GM12865 (cell line): ENCODE results near the gene NPW.

Experiments used
- DNase-seq: peaks from one replicate; pipeline ENCODE4 v3.0.0; 2010; ENCODE audit warnings: low read depth
- H3K4me3 ChIP-seq: 2 replicates; pipeline ENCODE4 v1.5.1; 2011; ENCODE audit warnings: mild to moderate bottlenecking, low read depth, low read length, control low read depth
- TF ChIP-seq, protein P1 (sequence below): IDR thresholded peaks from 2 replicates; pipeline ENCODE4 v1.5.1; 2011; ENCODE audit warnings: low read length, control low read depth, low read depth, inconsistent platforms; ENCODE audit not compliant: insufficient read depth; ENCODE audit errors: missing control alignments

The NPW gene

DNA sequence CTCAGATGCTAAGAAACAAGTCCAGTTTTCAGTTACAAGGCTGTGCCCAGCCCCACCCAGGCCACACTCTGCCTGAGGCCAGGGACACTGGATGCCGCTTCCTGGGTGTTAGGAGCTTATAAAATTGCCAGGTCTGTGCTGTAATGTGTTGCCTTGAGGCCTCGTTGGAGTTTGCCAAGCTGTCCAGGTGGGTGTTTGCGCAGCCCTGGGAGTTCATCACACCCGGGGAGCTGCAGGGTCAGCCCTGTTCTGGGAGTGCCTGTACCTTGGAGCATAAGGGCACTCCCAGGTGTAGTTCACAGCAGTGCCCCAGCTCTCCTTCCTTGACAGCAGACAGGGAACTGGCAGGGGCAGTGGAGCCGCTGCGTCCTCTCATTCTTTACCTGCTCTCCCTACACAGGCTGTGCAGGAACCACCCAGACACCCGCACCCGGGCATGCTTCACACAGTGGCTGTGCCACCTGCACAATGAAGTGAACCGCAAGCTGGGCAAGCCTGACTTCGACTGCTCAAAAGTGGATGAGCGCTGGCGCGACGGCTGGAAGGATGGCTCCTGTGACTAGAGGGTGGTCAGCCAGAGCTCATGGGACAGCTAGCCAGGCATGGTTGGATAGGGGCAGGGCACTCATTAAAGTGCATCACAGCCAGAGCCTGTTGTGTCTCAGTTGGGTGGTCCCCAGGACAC, 34.0 kb upstream of the NPW start:
- TF ChIP-seq, protein P1, sequence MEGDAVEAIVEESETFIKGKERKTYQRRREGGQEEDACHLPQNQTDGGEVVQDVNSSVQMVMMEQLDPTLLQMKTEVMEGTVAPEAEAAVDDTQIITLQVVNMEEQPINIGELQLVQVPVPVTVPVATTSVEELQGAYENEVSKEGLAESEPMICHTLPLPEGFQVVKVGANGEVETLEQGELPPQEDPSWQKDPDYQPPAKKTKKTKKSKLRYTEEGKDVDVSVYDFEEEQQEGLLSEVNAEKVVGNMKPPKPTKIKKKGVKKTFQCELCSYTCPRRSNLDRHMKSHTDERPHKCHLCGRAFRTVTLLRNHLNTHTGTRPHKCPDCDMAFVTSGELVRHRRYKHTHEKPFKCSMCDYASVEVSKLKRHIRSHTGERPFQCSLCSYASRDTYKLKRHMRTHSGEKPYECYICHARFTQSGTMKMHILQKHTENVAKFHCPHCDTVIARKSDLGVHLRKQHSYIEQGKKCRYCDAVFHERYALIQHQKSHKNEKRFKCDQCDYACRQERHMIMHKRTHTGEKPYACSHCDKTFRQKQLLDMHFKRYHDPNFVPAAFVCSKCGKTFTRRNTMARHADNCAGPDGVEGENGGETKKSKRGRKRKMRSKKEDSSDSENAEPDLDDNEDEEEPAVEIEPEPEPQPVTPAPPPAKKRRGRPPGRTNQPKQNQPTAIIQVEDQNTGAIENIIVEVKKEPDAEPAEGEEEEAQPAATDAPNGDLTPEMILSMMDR: no peak
- H3K4me3 ChIP-seq: peak overlapping the region; percentile 91
- DNase-seq: no peak

DNA sequence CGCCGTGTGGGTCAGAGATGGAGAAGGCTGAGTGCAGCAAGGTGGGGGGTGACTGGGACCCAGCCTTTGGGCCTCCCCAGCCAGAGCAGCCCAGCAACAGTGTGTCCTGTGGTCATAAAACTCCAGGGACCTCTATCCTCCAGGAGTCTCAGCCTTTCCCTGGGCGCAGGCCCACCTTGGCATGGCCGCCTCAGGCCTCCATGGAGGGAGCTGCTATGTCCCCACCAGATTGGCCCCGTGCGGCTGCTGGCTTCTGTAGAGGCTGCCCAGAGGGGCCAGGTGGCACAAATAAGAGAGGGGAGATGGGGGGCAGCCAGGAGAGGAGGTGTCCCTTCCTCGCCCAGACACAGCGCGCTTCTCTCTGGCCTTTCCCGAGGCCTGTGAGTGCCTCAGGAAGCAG, 32.4 kb upstream of the NPW start:
- H3K4me3 ChIP-seq: no peak overlapping the region
- TF ChIP-seq, protein P1: no peak
- DNase-seq: no peak

DNA sequence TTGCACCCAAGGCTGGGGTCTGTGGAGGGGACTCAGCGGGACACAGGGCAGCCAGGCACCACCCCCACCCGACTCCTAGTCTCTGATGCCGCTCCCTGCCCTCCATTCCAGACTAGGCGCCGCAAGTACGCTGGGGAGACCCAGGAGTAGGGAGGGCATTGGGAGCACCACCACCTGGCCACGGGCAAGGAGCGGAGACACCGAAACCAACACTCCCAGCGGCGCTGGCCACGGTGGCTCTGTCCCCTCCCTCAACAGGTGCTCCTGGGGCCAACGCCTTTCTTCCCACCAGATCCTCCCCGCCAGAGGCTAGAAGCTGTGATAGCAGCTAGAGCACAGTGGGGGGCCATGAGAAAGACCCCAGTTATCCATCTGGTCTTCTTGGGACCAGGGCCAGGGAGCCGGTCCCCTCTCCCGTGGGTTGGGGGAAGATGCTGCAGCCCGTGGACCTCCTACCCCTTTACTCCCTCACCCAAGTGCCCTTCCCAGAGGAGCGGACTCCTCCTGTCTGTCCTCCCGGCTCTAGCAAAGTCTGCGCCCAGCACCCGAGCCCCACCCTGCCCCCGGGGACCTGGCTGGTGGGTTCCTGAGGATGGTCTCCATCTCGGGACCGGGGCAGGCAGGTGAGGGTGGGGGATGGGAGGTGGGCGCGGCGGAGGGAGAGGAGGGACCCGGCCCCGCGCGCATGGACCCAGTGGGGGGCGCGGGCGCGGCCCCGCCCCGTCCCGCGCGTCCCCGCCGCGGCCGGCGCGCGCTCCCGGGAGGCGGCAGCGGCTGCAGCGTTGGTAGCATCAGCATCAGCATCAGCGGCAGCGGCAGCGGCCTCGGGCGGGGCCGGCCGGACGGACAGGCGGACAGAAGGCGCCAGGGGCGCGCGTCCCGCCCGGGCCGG, 30.1 kb upstream of the NPW start, which contains the start of gene SYNGR3:
SYNGR3 (plus strand) TSS at position 762 of the 892 bp plus-strand sequence. CDS start 133 bp downstream, outside the sequence.
- peak within 1 kb of the TSS; percentile 76 for H3K4me3 ChIP-seq
- no peak for DNase-seq
- TF ChIP-seq, protein P1: no peak

DNA sequence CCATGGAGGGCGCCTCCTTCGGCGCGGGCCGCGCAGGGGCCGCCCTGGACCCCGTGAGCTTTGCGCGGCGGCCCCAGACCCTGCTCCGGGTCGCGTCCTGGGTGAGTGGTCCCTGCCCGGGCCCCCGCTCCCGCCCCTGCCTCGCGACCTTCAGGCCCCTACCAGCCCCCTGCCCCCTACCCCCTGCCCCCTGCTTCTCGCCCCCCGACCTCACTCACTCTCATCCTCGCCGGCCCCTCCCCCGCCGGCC, 29.6 kb upstream of the NPW start:
- H3K4me3 ChIP-seq: peak overlapping the region; percentile 76; the same call in 1 of the 2 replicates
- TF ChIP-seq, protein P1: no peak
- no peak for DNase-seq

DNA sequence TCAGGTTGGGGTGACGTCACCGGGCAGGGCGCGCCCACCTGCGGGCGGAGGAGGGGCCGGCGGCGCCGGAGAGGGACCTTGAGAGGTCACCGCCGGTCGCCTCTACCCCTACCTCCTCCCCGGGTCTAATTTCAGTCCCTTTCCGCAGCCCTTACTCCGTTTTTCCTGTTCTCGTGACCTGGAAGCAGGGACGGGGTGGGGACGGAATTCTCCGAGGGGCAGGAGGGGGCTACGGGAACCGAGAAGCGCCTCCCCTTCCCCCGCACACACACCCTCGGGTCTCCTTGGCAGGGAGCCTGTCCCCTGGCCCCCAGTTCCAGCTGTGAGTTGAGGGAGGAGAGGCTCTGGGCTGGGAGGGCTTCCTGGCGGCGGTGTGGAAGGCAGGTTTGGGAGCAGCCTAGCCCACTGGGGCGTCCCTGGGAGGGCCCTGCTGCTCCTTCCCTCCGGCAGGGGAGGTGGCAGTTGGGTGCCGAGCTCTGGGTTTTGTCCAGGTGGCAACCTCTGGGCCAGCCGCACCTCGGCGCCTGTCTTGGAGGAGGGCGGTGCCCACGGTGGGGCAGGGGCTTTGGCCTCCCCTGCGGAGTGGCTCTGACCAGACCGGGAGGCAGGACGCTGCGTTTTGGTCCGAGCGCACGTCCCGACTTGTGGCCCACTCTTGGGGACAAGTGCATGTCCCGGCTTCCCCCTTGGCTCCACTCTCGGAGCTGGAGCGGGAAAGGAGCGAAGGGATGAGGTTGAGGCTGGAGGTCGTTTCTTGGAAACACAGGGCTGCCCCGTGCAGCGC, 29.0 kb upstream of the NPW start:
- TF ChIP-seq, protein P1: no peak
- peak; percentile 54 for DNase-seq
- H3K4me3 ChIP-seq: peak overlapping the region; percentile 76

DNA sequence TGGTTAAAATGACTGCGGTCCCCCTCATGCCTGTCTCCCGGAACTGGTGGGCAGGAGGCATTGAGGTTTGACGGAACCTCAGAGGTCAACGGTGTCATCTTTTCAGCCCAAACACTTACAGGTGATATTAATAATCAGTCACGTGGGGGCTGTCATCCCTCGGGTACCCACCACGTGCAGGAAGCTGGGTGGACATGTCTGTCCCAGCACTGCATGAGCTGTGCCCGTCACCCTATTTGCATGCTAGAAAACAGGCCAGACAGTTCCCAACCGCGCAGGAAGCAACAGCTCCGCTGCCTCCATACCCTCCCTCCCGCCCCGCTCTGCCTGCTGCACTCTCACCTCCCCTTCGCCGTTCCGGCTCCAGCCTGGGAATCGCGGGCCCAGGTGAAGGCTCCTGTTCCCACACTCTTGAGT, 28.4 kb upstream of the NPW start:
- peak overlapping the region; percentile 76 for H3K4me3 ChIP-seq
- DNase-seq: peak; percentile 91

More for the DNA sequence above, 28.4 kb upstream of the NPW start:
- TF ChIP-seq, protein P1: no peak
